Mesenchymal stem cell (in vitro differentiated cells and primary cell): Measurements from ENCODE around the gene PDE4B.

Experiments used
- DNase-seq: peaks from one replicate; pipeline ENCODE4 v3.0.0-alpha.2; 2013
- H2AFZ ChIP-seq: one replicate; pipeline ENCODE4 v1.6.1; 2013; ENCODE audit warnings: low read depth, mild to moderate bottlenecking, control low read depth, inconsistent platforms, low read length, moderate library complexity
- H2AK5ac ChIP-seq: 2 replicates; pipeline ENCODE4 v1.6.1; 2013; ENCODE audit warnings: low read length, moderate library complexity, mild to moderate bottlenecking, inconsistent platforms; ENCODE audit not compliant: severe bottlenecking
- H2BK120ac ChIP-seq: one replicate; pipeline ENCODE4 v1.6.1; 2013; ENCODE audit warnings: low read depth, mild to moderate bottlenecking, inconsistent platforms, low read length, moderate library complexity
- H2BK12ac ChIP-seq, 2 experiments: one replicate each; pipeline ENCODE4 v1.6.1; 2013; ENCODE audit warnings: inconsistent platforms in 2 of 2, low read length in 2 of 2, mild to moderate bottlenecking in 2 of 2, moderate library complexity in 2 of 2, control low read depth in 1 of 2
- H2BK15ac ChIP-seq: one replicate; pipeline ENCODE4 v1.6.1; 2013; ENCODE audit warnings: mild to moderate bottlenecking, low read depth, inconsistent platforms; ENCODE audit not compliant: poor library complexity, severe bottlenecking
- H2BK5ac ChIP-seq: 2 replicates; pipeline ENCODE4 v1.6.1; 2013; ENCODE audit warnings: low read depth, mild to moderate bottlenecking, low read length, control low read depth, inconsistent platforms; ENCODE audit not compliant: poor library complexity, severe bottlenecking
- H3K14ac ChIP-seq, 2 experiments: one replicate each; pipeline ENCODE4 v1.6.1; 2013; ENCODE audit warnings: inconsistent platforms in 2 of 2, low read length in 2 of 2, control low read depth in 1 of 2, mild to moderate bottlenecking in 1 of 2, moderate library complexity in 1 of 2
- H3K18ac ChIP-seq, 2 experiments: one replicate each; pipeline ENCODE4 v1.6.1; 2013; ENCODE audit warnings: inconsistent platforms in 2 of 2, low read length in 2 of 2, control low read depth in 1 of 2, low read depth in 1 of 2, mild to moderate bottlenecking in 1 of 2
- H3K23ac ChIP-seq, 2 experiments: one replicate each; pipeline ENCODE4 v1.6.1; 2013; ENCODE audit warnings: inconsistent platforms in 2 of 2, low read length in 2 of 2, mild to moderate bottlenecking in 2 of 2, moderate library complexity in 2 of 2, control low read depth in 1 of 2
- H3K27ac ChIP-seq: 2 replicates; pipeline ENCODE4 v1.5.1; 2013; ENCODE audit warnings: mild to moderate bottlenecking, moderate library complexity, low read length, control low read depth, inconsistent platforms; ENCODE audit not compliant: poor library complexity, severe bottlenecking
- H3K27me3 ChIP-seq, 2 experiments: 2 replicates each; pipeline versions ENCODE4 v1.6.1 to v1.7.0; 2013; ENCODE audit warnings: low read length in 2 of 2, mild to moderate bottlenecking in 2 of 2, moderate library complexity in 2 of 2, control low read depth in 1 of 2, inconsistent platforms in 1 of 2; ENCODE audit not compliant: control insufficient read depth in 1 of 2, insufficient read depth in 1 of 2
- H3K36me3 ChIP-seq, 2 experiments: 2 replicates each; pipeline versions ENCODE4 v1.6.1 to v1.7.0; 2013; ENCODE audit warnings: low read length in 2 of 2, control low read depth in 1 of 2, inconsistent platforms in 1 of 2, low read depth in 1 of 2, mild to moderate bottlenecking in 1 of 2; ENCODE audit not compliant: insufficient read depth in 2 of 2, control insufficient read depth in 1 of 2
- H3K4ac ChIP-seq, 2 experiments: one replicate each; pipeline ENCODE4 v1.6.1; 2013; ENCODE audit warnings: inconsistent platforms in 2 of 2, low read length in 2 of 2, mild to moderate bottlenecking in 2 of 2, moderate library complexity in 2 of 2, control low read depth in 1 of 2, low read depth in 1 of 2
- H3K4me1 ChIP-seq: 2 replicates; pipeline ENCODE4 v1.6.1; 2013; ENCODE audit warnings: low read depth, low read length, control low read depth; ENCODE audit not compliant: control insufficient read depth, insufficient read depth
- H3K4me2 ChIP-seq: 2 replicates; pipeline ENCODE4 v1.6.1; 2013; ENCODE audit warnings: low read length, mild to moderate bottlenecking, inconsistent platforms; ENCODE audit not compliant: poor library complexity, severe bottlenecking
- H3K4me3 ChIP-seq, 2 experiments: 2 replicates each; pipeline versions ENCODE4 v1.5.1 to v1.7.0; 2013; ENCODE audit warnings: low read length in 2 of 2, mild to moderate bottlenecking in 2 of 2, control low read depth in 1 of 2, low read depth in 1 of 2; ENCODE audit not compliant: insufficient read depth in 1 of 2
- H3K79me1 ChIP-seq: replicated peaks from 2 replicates; pipeline ENCODE4 v1.6.1; 2013; ENCODE audit warnings: mild to moderate bottlenecking, control low read depth, low read length, inconsistent platforms; ENCODE audit not compliant: poor library complexity, severe bottlenecking
- H3K9ac ChIP-seq: 2 replicates; pipeline ENCODE4 v1.7.0; 2013; ENCODE audit warnings: mild to moderate bottlenecking, low read length, moderate library complexity
- H3K9me3 ChIP-seq: 2 replicates; pipeline ENCODE4 v1.7.0; 2013; ENCODE audit warnings: mild to moderate bottlenecking, low read length; ENCODE audit not compliant: control insufficient read depth
- H4K8ac ChIP-seq: one replicate; pipeline ENCODE4 v1.6.1; 2013; ENCODE audit warnings: inconsistent platforms, mild to moderate bottlenecking, low read length, moderate library complexity
- H4K91ac ChIP-seq: one replicate; pipeline ENCODE4 v1.6.1; 2013; ENCODE audit warnings: mild to moderate bottlenecking, low read length, inconsistent platforms
- WGBS: methylation state at CpG from one replicate; pipeline ENCODE4 v1.1.7; 2013; ENCODE audit warnings: mixed read lengths; 5-methylcytosine and 5-hydroxymethylcytosine counted together

The PDE4B gene

GRCh38 chr1:65939636-65940035 is 146.9 kb downstream of the PDE4B start:
- no peaks in the 10 kb centered on the region for H3K36me3 ChIP-seq
- H3K27ac ChIP-seq = no peak overlapping the region
- H2BK15ac ChIP-seq = no peak overlapping the region
- H3K4me1 ChIP-seq = no peaks in the 10 kb centered on the region
- H2BK12ac ChIP-seq = no peak overlapping the region
- no peak overlapping the region for H3K14ac ChIP-seq
- H4K91ac ChIP-seq = no peak overlapping the region
- H2AK5ac ChIP-seq = no peak overlapping the region
- H3K9ac ChIP-seq = no peak overlapping the region
- H3K9me3 ChIP-seq = peaks cover 6% of the 10 kb centered on the region
- no peaks in the 10 kb centered on the region for H3K27me3 ChIP-seq
- no peak overlapping the region for H3K4me3 ChIP-seq
- H3K23ac ChIP-seq = no peak overlapping the region
- no peak for DNase-seq
- H2BK5ac ChIP-seq = no peak overlapping the region
- H3K79me1 ChIP-seq = no peaks in the 10 kb centered on the region
- no peak overlapping the region for H3K18ac ChIP-seq
- H3K4me2 ChIP-seq = no peak overlapping the region
- WGBS = no CpG with 5 or more reads among the region's 2 CpGs
- H2AFZ ChIP-seq = no peak overlapping the region
- H2BK120ac ChIP-seq = no peak overlapping the region
- H3K4ac ChIP-seq = no peak overlapping the region
- H4K8ac ChIP-seq = no peak overlapping the region

- Histone ChIP-seq H3K4me3 (no peak overlapping the region), H2AFZ (no peak overlapping the region), H3K4me1 (no peaks in the 10 kb centered on the region), H3K18ac (no peak overlapping the region), H3K27ac (no peak overlapping the region), H2BK15ac (no peak overlapping the region), H3K79me1 (no peaks in the 10 kb centered on the region), H4K91ac (no peak overlapping the region), H3K23ac (no peak overlapping the region), H3K9me3 (peaks cover 6% of the 10 kb centered on the region), H3K27me3 (no peaks in the 10 kb centered on the region), H3K4ac (no peak overlapping the region), H2BK5ac (no peak overlapping the region), H2BK12ac (no peak overlapping the region), H3K36me3 (no peaks in the 10 kb centered on the region), H2AK5ac (no peak overlapping the region), H4K8ac (no peak overlapping the region), H3K9ac (no peak overlapping the region), H3K4me2 (no peak overlapping the region), H3K14ac (no peak overlapping the region), H2BK120ac (no peak overlapping the region)
- no peak for DNase-seq
- WGBS = 83% methylated on average over 3 of the region's 4 CpGs
These were observed 147.4 kb downstream of the PDE4B start for GRCh38 chr1:65940126-65940525.

GRCh38 chr1:65942476-65942875 is 149.8 kb downstream of the PDE4B start:
- H3K4me3 ChIP-seq = no peak overlapping the region
- H3K79me1 ChIP-seq = no peaks in the 10 kb centered on the region

GRCh38 chr1:65946376-65946775 is 153.7 kb downstream of the PDE4B start:
- no peak overlapping the region for H2BK12ac ChIP-seq
- H3K18ac ChIP-seq = no peak overlapping the region

More at GRCh38 chr1:65942476-65942875, 149.8 kb downstream of the PDE4B start:
- Histone ChIP-seq H3K9me3 (peaks cover 6% of the 10 kb centered on the region), H3K23ac (no peak overlapping the region), H2AK5ac (no peak overlapping the region), H4K8ac (no peak overlapping the region), H2BK15ac (no peak overlapping the region), H3K14ac (no peak overlapping the region), H3K36me3 (no peaks in the 10 kb centered on the region), H2BK12ac (no peak overlapping the region), H4K91ac (no peak overlapping the region), H3K4me2 (no peak overlapping the region), H3K18ac (no peak overlapping the region), H2BK5ac (no peak overlapping the region), H3K27me3 (no peaks in the 10 kb centered on the region), H3K9ac (no peak overlapping the region), H2AFZ (no peak overlapping the region), H2BK120ac (no peak overlapping the region), H3K4ac (no peak overlapping the region), H3K27ac (no peak overlapping the region), H3K4me1 (no peaks in the 10 kb centered on the region)
- WGBS = 18% methylated on average over 1 of the region's 1 CpG
- no peak for DNase-seq

More at GRCh38 chr1:65946376-65946775, 153.7 kb downstream of the PDE4B start:
- Histone ChIP-seq H3K23ac (no peak overlapping the region), H3K27ac (no peak overlapping the region), H3K4me3 (no peak overlapping the region), H4K8ac (no peak overlapping the region), H3K4me2 (no peak overlapping the region), H2AK5ac (no peak overlapping the region), H4K91ac (no peak overlapping the region), H2BK5ac (no peak overlapping the region), H3K79me1 (no peaks in the 10 kb centered on the region), H3K27me3 (no peaks in the 10 kb centered on the region), H2AFZ (no peak overlapping the region), H2BK15ac (no peak overlapping the region), H3K4ac (no peak overlapping the region), H2BK120ac (no peak overlapping the region), H3K4me1 (no peaks in the 10 kb centered on the region), H3K36me3 (no peaks in the 10 kb centered on the region), H3K9ac (no peak overlapping the region), H3K9me3 (peaks cover 6% of the 10 kb centered on the region), H3K14ac (no peak overlapping the region)
- DNase-seq = no peak
- 29% methylated on average over 1 of the region's 1 CpG for WGBS
